Measurements from ENCODE around the gene ITGB7. TPM values are rescaled to one million over a fixed set of nuclear protein-coding genes. Genes with fewer than 3 reads are reported as not detected.

Gene ITGB7
- total and polyA plus RNA-seq, 2 of the 4 experiments (the other 2 are of a cell fraction), result 0.18 to 0.44 TPM

DNA sequence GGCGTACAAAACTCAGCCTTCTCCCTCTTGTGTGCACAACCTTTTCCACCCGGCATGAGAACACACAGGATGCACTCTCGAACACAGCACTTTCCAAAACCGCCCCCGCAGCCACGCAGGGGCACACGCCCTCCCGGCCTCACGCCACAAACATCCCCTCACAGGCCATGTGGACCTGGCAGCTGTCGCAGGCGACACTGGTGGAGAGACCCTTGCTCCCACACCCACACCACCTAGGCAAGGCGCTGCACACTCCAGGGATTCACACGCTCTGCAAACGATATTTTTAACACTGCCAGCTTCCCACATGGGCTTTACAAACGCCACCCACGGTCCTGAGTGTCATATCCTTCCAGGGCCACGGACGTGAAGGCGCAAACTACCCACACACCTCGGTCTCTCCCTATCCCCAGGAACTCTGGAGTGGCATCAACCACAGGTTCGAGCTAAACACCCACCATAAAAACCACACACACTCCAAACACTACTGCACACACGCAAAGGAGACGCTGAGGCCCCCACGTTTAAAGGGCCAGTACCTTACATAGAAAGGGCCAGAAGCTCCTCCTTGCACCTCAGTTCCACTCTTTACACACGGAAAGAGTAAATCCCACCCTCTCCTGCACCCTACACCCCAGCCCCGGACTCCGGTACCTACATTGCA, 12.4 kb upstream of the ITGB7 start:
- peak; percentile 2; the same call in 1 of the 2 replicates for ATAC-seq (ENCODE audit: low read depth)

More for the DNA sequence above, 12.4 kb upstream of the ITGB7 start:
- Histone ChIP-seq H3K18ac (ENCODE audit: low read depth, low read length) (peak overlapping the region; percentile 54), H4K20me1 (ENCODE audit: insufficient read depth, low read length) (peaks cover 12% of the 10 kb centered on the region), H3K27me3 (ENCODE audit: control insufficient read depth, insufficient read depth, low read length) (no peaks in the 10 kb centered on the region), H3K9ac (ENCODE audit: low read depth, low read length) (peak overlapping the region; percentile 75), H2BK20ac (ENCODE audit: low read depth, low read length) (no peak overlapping the region), H3K27ac (ENCODE audit: insufficient read depth, low read length) (peak overlapping the region; percentile 67), H2AFZ (replicated peaks; ENCODE audit: low read length, poor library complexity) (peak overlapping the region; percentile 83), H2BK5ac (ENCODE audit: low read depth, low read length, poor library complexity, severe bottlenecking) (peak overlapping the region; percentile 81), H3K14ac (replicated peaks; ENCODE audit: low read depth, low read length) (peak overlapping the region; percentile 75), H3K23ac (ENCODE audit: low read depth, low read length) (peak overlapping the region; percentile 92), H4K91ac (ENCODE audit: insufficient read depth, low read depth, low read length) (peak overlapping the region; percentile 89), H3K4me2 (ENCODE audit: low read depth, low read length) (peak overlapping the region; percentile 94), H3K4me1 (ENCODE audit: control insufficient read depth, insufficient read depth, low read length) (peaks cover 41% of the 10 kb centered on the region), H2AK9ac (replicated peaks; ENCODE audit: low read depth, low read length, poor library complexity) (peak overlapping the region; percentile 95), H2BK15ac (ENCODE audit: low read depth, low read length) (peak overlapping the region; percentile 21; the same call in 2 of the 3 replicates), H4K5ac (ENCODE audit: low read depth, low read length) (peak overlapping the region; percentile 28; the same call in 1 of the 2 replicates), H2AK5ac (ENCODE audit: low read depth, low read length) (peak overlapping the region; percentile 32), H3K4ac (ENCODE audit: low read depth, low read length) (peak overlapping the region; percentile 87), H2BK120ac (ENCODE audit: low read depth, low read length) (peak overlapping the region; percentile 50), H4K8ac (ENCODE audit: low read depth in 2 of 2, low read length in 2 of 2) (peak overlapping the region; percentile 24 to 80; a peak in 2 of 4 replicates), H3K79me1 (ENCODE audit: low read depth in 1 of 2, low read length in 2 of 2) (peaks cover 30 to 79% of the 10 kb centered on the region in 2 experiments), H3K56ac (ENCODE audit: extremely low read depth, insufficient read depth, low read length) (peak overlapping the region; percentile 78), H3K4me3 (ENCODE audit: insufficient read depth, low read depth, low read length) (peak overlapping the region; percentile 53), H3K9me3 (ENCODE audit: control insufficient read depth, insufficient read depth, low read length) (no peaks in the 10 kb centered on the region), H3K9me1 (ENCODE audit: insufficient read depth, low read length) (peaks cover 27% of the 10 kb centered on the region), H3K36me3 (ENCODE audit: control insufficient read depth, insufficient read depth, low read length) (peaks cover 7% of the 10 kb centered on the region)
- intact Hi-C loops (cut with micrococcal nuclease) (loop anchor here (10.0 kb wide), 1 partner anchor 105 kb away; the partner anchor contains the start of gene AAAS), in situ Hi-C loops (cut with MboI; ENCODE audit: low sequenced_read_pairs) (loop anchor here (10.0 kb wide), 1 partner anchor 295 kb away; no protein-coding TSS in a partner anchor), dilution Hi-C loops (cut with HindIII; ENCODE audit: low sequenced_read_pairs, unreplicated experiment) (no loop called here)
- TF ChIP-seq POLR2A (IDR thresholded peaks at IDR 0.05; ENCODE audit: low read depth, low read length) (0 out of 2 replicates have a peak, but pooled peaks have one; percentile 34), RAD21 (IDR thresholded peaks at IDR 0.05; ENCODE audit: low read length) (no peak), USF2 (IDR thresholded peaks at IDR 0.05; ENCODE audit: low read depth, low read length) (no peak), MXI1 (IDR thresholded peaks at IDR 0.05; ENCODE audit: borderline replicate concordance, low read depth, low read length) (peak; percentile 75; the same call in 1 of the 2 replicates), BHLHE40 (IDR thresholded peaks at IDR 0.05; ENCODE audit: low read depth, low read length) (0 out of 2 replicates have a peak, but pooled peaks have one; percentile 3)
- POLR2A ChIA-PET (ENCODE audit: unreplicated experiment), result interaction anchor here (0.5 kb wide), 1 partner anchor 30 kb away, joined by 7 read pairs; no protein-coding TSS in a partner anchor
- peak; percentile 66 for DNase-seq
- CTCF ChIA-PET, result interaction anchor here (0.6 to 1.0 kb wide), 4 partner anchors 18 to 813 kb away, joined by 3 to 4 read pairs (median 4); no protein-coding TSS in a partner anchor
- no TSS peak for BruUV-seq (replicated peaks)
- WGBS, 2 experiments (ENCODE audit: extremely low coverage in 2 of 2, insufficient read length in 1 of 2), result 1% methylated on average over 16 of the region's 27 CpGs; no CpG with 5 or more reads in 1 of the 2 experiments
